Right lobe of liver (tissue), 6 donors: ENCODE measurements around the gene HSD17B8. TPM values are rescaled to one million over a fixed set of nuclear protein-coding genes. Genes with fewer than 3 reads are reported as not detected.

Experiments
- ATAC-seq, 4 donors: fragments of 200-7000 bp; cut with Tn5 transposase; one replicate each; pipeline ENCODE4 v1.9.1; 2020; ENCODE audit warnings: mild to moderate bottlenecking in 4 of 4, moderate library complexity in 4 of 4
- DNase-seq, 3 donors: peaks; one replicate each; pipeline ENCODE4 v3.0.0-alpha.2; 2020
- H3K27ac ChIP-seq, 3 donors: fragments of 200-600 bp; one replicate each; pipeline ENCODE4 v1.8.0; 2022
- H3K27me3 ChIP-seq, 2 donors: fragments of 200-600 bp; one replicate each; pipeline ENCODE4 v1.8.0; 2022
- H3K36me3 ChIP-seq, 4 donors: fragments of 200-600 bp; sonication (generic) in 1 of 4; one replicate each; pipeline versions ENCODE4 v1.5.1 to v1.8.0; 2017 to 2022; ENCODE audit warnings: control low read depth in 1 of 4
- H3K4me1 ChIP-seq, 4 donors: fragments of 200-600 bp; sonication (generic) in 1 of 4; one replicate each; pipeline versions ENCODE4 v1.5.1 to v1.8.0; 2017 to 2022; ENCODE audit warnings: control low read depth in 1 of 4
- H3K4me3 ChIP-seq, 3 donors: fragments of 200-600 bp; one replicate each; pipeline ENCODE4 v1.8.0; 2022
- H3K9me3 ChIP-seq, 4 donors: fragments of 200-600 bp; sonication (generic) in 1 of 4; one replicate each; pipeline versions ENCODE4 v1.5.1 to v1.8.0; 2017 to 2022; ENCODE audit warnings: control low read depth in 1 of 4
- CTCF ChIP-seq, 4 donors: fragments of 200-600 bp in 3 of 4; fragments of 450-650 bp in 1 of 4; IDR thresholded peaks; one replicate each; pipeline versions ENCODE4 v1.5.1 to v1.8.0; 2016 to 2022; ENCODE audit warnings: antibody characterized with exemption in 4 of 4, mild to moderate bottlenecking in 2 of 4
- POLR2A ChIP-seq: fragments of 450-650 bp; IDR thresholded peaks from one replicate; pipeline ENCODE4 v1.6.1; 2017; ENCODE audit warnings: antibody characterized with exemption, mild to moderate bottlenecking
- WGBS: methylation state at CpG from one replicate; pipeline ENCODE4 v1.1.6; 2018; ENCODE audit warnings: low coverage, low lambda C conversion rate; ENCODE audit not compliant: insufficient coverage; ENCODE audit errors: missing lambda C conversion rate; 5-methylcytosine and 5-hydroxymethylcytosine counted together
- intact Hi-C, 2 donors: fragments of 100-400 bp; cut with DNase I; formaldehyde crosslinking; loops; one replicate each; pipeline versions ENCODE4 v1.11.2 to v1.14.1; 2022
- total RNA-seq, 6 experiments: library from RNA; depleted of rRNA in 2 of 6; stranded (reverse); fragments of >200 nt in 2 of 6; fragmentation: NEBNext Ultra II Directional in 3 of 6; extraction: Animal tissue kit (Norgen Biotek cat#: 25700) in 3 of 6; gene quantifications; one replicate each; pipeline versions ENCODE4 v1.1.0 to v1.2.4, GENCODE V29; 2016 to 2023
- donor health status: DM: no; HTN: yes; CAD: no.
- donor health status: DM: no; HTN: no; CAD: no.
- donor health status: DM: no; HTN: no; CAD: no.
- donor health status: DM: no; HTN: yes; CAD: no.
- donor health status: DM: no; HTN: yes; CAD: no.

Gene HSD17B8
- total RNA-seq, 6 experiments from 2014 or later, result 14.3 to 39.8 (median 33.8) TPM

GRCh38 chr6:33235221-33235634 is 30.8 kb downstream of the HSD17B8 start:
- ATAC-seq, result no peak
- intact Hi-C loops, result no loop called here
- 21% methylated on average over 6 of the region's 6 CpGs for WGBS
- Histone ChIP-seq H3K9me3 (no peaks in the 10 kb centered on the region), H3K4me1 (no peaks in the 10 kb centered on the region), H3K27ac (no peak overlapping the region), H3K36me3 (no peaks in the 10 kb centered on the region), H3K27me3 (no peaks in the 10 kb centered on the region), H3K4me3 (no peak overlapping the region)
- TF ChIP-seq POLR2A, result no peak
- TF ChIP-seq CTCF (IDR thresholded peaks at IDR 0.05), result no peak
- no peak for DNase-seq

GRCh38 chr6:33236328-33236727 is 31.9 kb downstream of the HSD17B8 start:
- no peaks in the 10 kb centered on the region for H3K9me3 ChIP-seq
- H3K27me3 ChIP-seq, result no peaks in the 10 kb centered on the region
- intact Hi-C loops, result no loop called here
- ATAC-seq (no peak), DNase-seq (no peak)
- no peak overlapping the region for H3K4me3 ChIP-seq
- H3K27ac ChIP-seq, result no peak overlapping the region
- H3K36me3 ChIP-seq, result no peaks in the 10 kb centered on the region
- H3K4me1 ChIP-seq, result no peaks in the 10 kb centered on the region
- no peak for TF ChIP-seq CTCF (IDR thresholded peaks at IDR 0.05)

GRCh38 chr6:33236852-33237251 is 32.4 kb downstream of the HSD17B8 start:
- TF ChIP-seq POLR2A (no peak), CTCF (IDR thresholded peaks at IDR 0.05) (no peak)
- Histone ChIP-seq H3K36me3 (no peaks in the 10 kb centered on the region), H3K27me3 (no peaks in the 10 kb centered on the region), H3K4me3 (no peak overlapping the region), H3K9me3 (no peaks in the 10 kb centered on the region), H3K4me1 (no peaks in the 10 kb centered on the region), H3K27ac (no peak overlapping the region)
- DNase-seq (no peak), ATAC-seq (no peak)
- intact Hi-C loops, result no loop called here
- WGBS, result 63% methylated on average over 3 of the region's 6 CpGs

- DNase-seq, result no peak
- no peak overlapping the region for H3K4me3 ChIP-seq
- no peak overlapping the region for H3K27ac ChIP-seq
- H3K4me1 ChIP-seq, result no peaks in the 10 kb centered on the region
- H3K27me3 ChIP-seq, result no peaks in the 10 kb centered on the region
- H3K9me3 ChIP-seq, result no peaks in the 10 kb centered on the region
- WGBS, result 56% methylated on average over 2 of the region's 2 CpGs
- ATAC-seq, result no peak
- intact Hi-C loops, result no loop called here
- no peaks in the 10 kb centered on the region for H3K36me3 ChIP-seq
- TF ChIP-seq POLR2A (no peak), CTCF (IDR thresholded peaks at IDR 0.05) (no peak)
Measured at GRCh38 chr6:33237741-33238140, 33.3 kb downstream of the HSD17B8 start.

- WGBS, result 41% methylated on average over 3 of the region's 3 CpGs
- Histone ChIP-seq H3K27ac (no peak overlapping the region), H3K9me3 (no peaks in the 10 kb centered on the region), H3K36me3 (no peaks in the 10 kb centered on the region), H3K4me1 (no peaks in the 10 kb centered on the region), H3K4me3 (no peak overlapping the region), H3K27me3 (no peaks in the 10 kb centered on the region)
- intact Hi-C loops, result loop anchor here in 1 of 2 donors (10.0 kb wide), 1 partner anchor 77 kb away; no protein-coding TSS in a partner anchor
- TF ChIP-seq POLR2A, result no peak
- no peak for TF ChIP-seq CTCF (IDR thresholded peaks at IDR 0.05)
- DNase-seq (no peak), ATAC-seq (no peak)
Measured at GRCh38 chr6:33241968-33242367, 37.5 kb downstream of the HSD17B8 start.
